ENCODE results near the gene GSK3B. TPM values are rescaled to one million over a fixed set of nuclear protein-coding genes. Genes with fewer than 3 reads are reported as not detected.

GSK3B gene
- total and polyA plus RNA-seq, 4 donors = 11.0 to 64.9 (median 30.6) TPM

- TF ChIP-seq, protein P1, sequence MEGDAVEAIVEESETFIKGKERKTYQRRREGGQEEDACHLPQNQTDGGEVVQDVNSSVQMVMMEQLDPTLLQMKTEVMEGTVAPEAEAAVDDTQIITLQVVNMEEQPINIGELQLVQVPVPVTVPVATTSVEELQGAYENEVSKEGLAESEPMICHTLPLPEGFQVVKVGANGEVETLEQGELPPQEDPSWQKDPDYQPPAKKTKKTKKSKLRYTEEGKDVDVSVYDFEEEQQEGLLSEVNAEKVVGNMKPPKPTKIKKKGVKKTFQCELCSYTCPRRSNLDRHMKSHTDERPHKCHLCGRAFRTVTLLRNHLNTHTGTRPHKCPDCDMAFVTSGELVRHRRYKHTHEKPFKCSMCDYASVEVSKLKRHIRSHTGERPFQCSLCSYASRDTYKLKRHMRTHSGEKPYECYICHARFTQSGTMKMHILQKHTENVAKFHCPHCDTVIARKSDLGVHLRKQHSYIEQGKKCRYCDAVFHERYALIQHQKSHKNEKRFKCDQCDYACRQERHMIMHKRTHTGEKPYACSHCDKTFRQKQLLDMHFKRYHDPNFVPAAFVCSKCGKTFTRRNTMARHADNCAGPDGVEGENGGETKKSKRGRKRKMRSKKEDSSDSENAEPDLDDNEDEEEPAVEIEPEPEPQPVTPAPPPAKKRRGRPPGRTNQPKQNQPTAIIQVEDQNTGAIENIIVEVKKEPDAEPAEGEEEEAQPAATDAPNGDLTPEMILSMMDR (IDR thresholded peaks at IDR 0.05; ENCODE audit: control extremely low read depth, extremely low read depth) = no peak
- H3K4me1 ChIP-seq (ENCODE audit: control insufficient read depth in 5 of 5, insufficient read depth in 5 of 5, low read length in 5 of 5) = peaks cover 2 to 14% (median 5%) of the 10 kb centered on the region in 5 donors
Measured at GRCh38 chr3:120090422-120090821, 3.8 kb downstream of the GSK3B start.

DNA sequence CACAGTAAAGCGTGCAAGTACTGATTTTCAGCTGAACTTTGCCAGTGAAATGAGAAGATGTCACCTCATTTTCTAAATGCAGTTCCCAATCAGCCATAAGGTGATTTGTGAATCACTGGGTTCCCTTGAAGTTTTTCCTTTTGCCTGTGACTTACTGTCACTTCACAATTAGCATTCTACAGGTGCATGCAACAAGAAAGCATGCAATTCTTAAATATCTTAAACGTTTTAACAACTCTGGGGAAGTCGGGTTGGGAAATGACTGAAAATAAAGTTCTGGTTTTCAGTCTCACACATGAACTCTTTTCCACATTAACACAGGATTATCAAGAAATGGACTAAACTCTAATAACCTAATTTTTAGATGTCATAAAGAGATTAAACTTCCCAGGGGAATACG, 5.2 kb downstream of the GSK3B start:
- no peak overlapping the region for H3K27ac ChIP-seq (ENCODE audit: low read depth in 1 of 2, low read length in 1 of 2)
- TF ChIP-seq, protein P1 (IDR thresholded peaks at IDR 0.05; ENCODE audit: control extremely low read depth, extremely low read depth) = no peak
- H3K36me3 ChIP-seq (ENCODE audit: control insufficient read depth in 4 of 4, insufficient read depth in 4 of 4, low read length in 4 of 4) = peaks cover 0 to 2% (median 0%) of the 10 kb centered on the region in 4 donors
- no peaks in the 10 kb centered on the region for H3K9me3 ChIP-seq (ENCODE audit: control insufficient read depth in 4 of 4, insufficient read depth in 3 of 4, low read length in 3 of 4)
- no peak for ATAC-seq (ENCODE audit: insufficient read depth, low FRiP score)
- H3K4me1 ChIP-seq (ENCODE audit: control insufficient read depth in 5 of 5, insufficient read depth in 5 of 5, low read length in 5 of 5) = peaks cover 2 to 14% (median 5%) of the 10 kb centered on the region in 5 donors
- 57 to 65% methylated on average over 4 of the region's 4 CpGs for WGBS, 2 donors
- peak overlapping the region in 1 of 2 donors; percentile 12 for H3K9ac ChIP-seq (ENCODE audit: insufficient read depth in 1 of 2, low read length in 2 of 2)
- no peak for DNase-seq
- H3K27me3 ChIP-seq (ENCODE audit: control insufficient read depth in 3 of 3, insufficient read depth in 3 of 3, low read length in 2 of 3) = no peaks in the 10 kb centered on the region
- H3K4me3 ChIP-seq = no peak overlapping the region

More at GRCh38 chr3:120090422-120090821, 3.8 kb downstream of the GSK3B start:
- WGBS, 2 donors = 26 to 38% methylated on average over 1 of the region's 1 CpG
- Histone ChIP-seq H3K4me3 (no peak overlapping the region), H3K27me3 (ENCODE audit: control insufficient read depth in 3 of 3, insufficient read depth in 3 of 3, low read length in 2 of 3) (no peaks in the 10 kb centered on the region), H3K27ac (ENCODE audit: low read depth in 1 of 2, low read length in 1 of 2) (no peak overlapping the region), H3K9me3 (ENCODE audit: control insufficient read depth in 4 of 4, insufficient read depth in 3 of 4, low read length in 3 of 4) (no peaks in the 10 kb centered on the region), H3K9ac (ENCODE audit: insufficient read depth in 1 of 2, low read length in 2 of 2) (peak overlapping the region in 1 of 2 donors; percentile 69), H3K36me3 (ENCODE audit: control insufficient read depth in 4 of 4, insufficient read depth in 4 of 4, low read length in 4 of 4) (peaks cover 0 to 2% (median 0%) of the 10 kb centered on the region in 4 donors)
- ATAC-seq (ENCODE audit: insufficient read depth, low FRiP score) (no peak), DNase-seq (no peak)

- Histone ChIP-seq H3K27ac (ENCODE audit: low read depth in 1 of 2, low read length in 1 of 2) (no peak overlapping the region), H3K4me3 (no peak overlapping the region), H3K9me3 (ENCODE audit: control insufficient read depth in 4 of 4, insufficient read depth in 3 of 4, low read length in 3 of 4) (no peaks in the 10 kb centered on the region), H3K9ac (ENCODE audit: insufficient read depth in 1 of 2, low read length in 2 of 2) (no peak overlapping the region), H3K36me3 (ENCODE audit: control insufficient read depth in 4 of 4, insufficient read depth in 4 of 4, low read length in 4 of 4) (peaks cover 0 to 2% (median 0%) of the 10 kb centered on the region in 4 donors), H3K27me3 (ENCODE audit: control insufficient read depth in 3 of 3, insufficient read depth in 3 of 3, low read length in 2 of 3) (no peaks in the 10 kb centered on the region), H3K4me1 (ENCODE audit: control insufficient read depth in 5 of 5, insufficient read depth in 5 of 5, low read length in 5 of 5) (peaks cover 2 to 14% (median 5%) of the 10 kb centered on the region in 5 donors)
- TF ChIP-seq, protein P1 (IDR thresholded peaks at IDR 0.05; ENCODE audit: control extremely low read depth, extremely low read depth) = no peak
- ATAC-seq (ENCODE audit: insufficient read depth, low FRiP score) (no peak), DNase-seq (no peak)
- 88 to 89% methylated on average over 3 of the region's 3 CpGs for WGBS, 2 donors
Measured at GRCh38 chr3:120088622-120089021, 5.6 kb downstream of the GSK3B start.

DNA sequence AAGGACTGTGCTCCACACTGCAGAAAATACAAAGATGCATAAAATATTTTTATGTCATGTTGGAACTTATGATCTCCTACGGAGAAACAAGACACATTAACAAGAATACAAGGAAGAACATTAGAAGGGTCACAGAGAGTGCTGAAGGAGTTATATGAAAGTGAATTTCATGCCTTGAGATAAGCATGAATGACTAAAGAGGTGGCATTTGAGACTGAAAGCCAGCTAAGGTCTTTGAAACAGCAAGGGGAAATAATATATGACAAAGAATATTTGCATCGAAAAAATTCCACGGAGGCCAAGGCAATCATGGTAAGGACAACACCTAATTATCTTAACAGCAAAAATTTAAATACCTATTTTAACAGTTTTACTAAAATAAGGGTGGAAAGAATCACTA, 12.5 kb downstream of the GSK3B start:
- Histone ChIP-seq H3K9me3 (ENCODE audit: control insufficient read depth in 4 of 4, insufficient read depth in 3 of 4, low read length in 3 of 4) (no peaks in the 10 kb centered on the region), H3K27ac (ENCODE audit: low read depth in 1 of 2, low read length in 1 of 2) (no peak overlapping the region), H3K4me3 (no peak overlapping the region), H3K27me3 (ENCODE audit: control insufficient read depth in 3 of 3, insufficient read depth in 3 of 3, low read length in 2 of 3) (no peaks in the 10 kb centered on the region), H3K36me3 (ENCODE audit: control insufficient read depth in 4 of 4, insufficient read depth in 4 of 4, low read length in 4 of 4) (no peaks in the 10 kb centered on the region), H3K4me1 (ENCODE audit: control insufficient read depth in 5 of 5, insufficient read depth in 5 of 5, low read length in 5 of 5) (peaks cover 0 to 10% (median 0%) of the 10 kb centered on the region in 5 donors), H3K9ac (ENCODE audit: insufficient read depth in 1 of 2, low read length in 2 of 2) (no peak overlapping the region)
- 80 to 83% methylated on average over 3 of the region's 3 CpGs for WGBS, 2 donors
- TF ChIP-seq, protein P1 (IDR thresholded peaks at IDR 0.05; ENCODE audit: control extremely low read depth, extremely low read depth) = no peak
- DNase-seq (no peak), ATAC-seq (ENCODE audit: insufficient read depth, low FRiP score) (no peak)
